Activated CD4-positive, alpha-beta T cell treated with anti-CD3 and anti-CD28 coated beads, Interleukin-2, amount 10 ng/mL, durations not matched to agents 7 days and 5 days (primary cell): ENCODE data around the gene SPTLC2. TPM values are rescaled to one million over a fixed set of nuclear protein-coding genes. Genes with fewer than 3 reads are reported as not detected.
A peak's percentile ranks its signal among the peaks of the same experiment; 100 is the strongest.
"Not testable (repeated sequence)": the region's sequence is repeated elsewhere in the genome, so short reads cannot be mapped to it uniquely, and the experiment has no call there.

ENCODE experiments used
- CTCF ChIA-PET: fragments of 350-600 bp; sonication (Branson Sonifier 250); formaldehyde crosslinking; loops from one replicate; lab custom pipeline; 2021; ENCODE audit warnings: antibody characterized with exemption; lab: Charles Lee
- POLR2A ChIA-PET: fragments of 350-600 bp; sonication (Branson Sonifier 250); formaldehyde crosslinking; loops from one replicate; lab custom pipeline; 2021; ENCODE audit warnings: antibody characterized with exemption; lab: Charles Lee
- DNase-seq: peaks from one replicate; pipeline ENCODE4 v3.0.0-alpha.2; 2020
- H3K27ac Mint-ChIP-seq: one replicate; pipeline ENCODE4 v1.8.0; 2021; ENCODE audit warnings: mild to moderate bottlenecking, moderate library complexity, mixed read lengths
- H3K27me3 Mint-ChIP-seq: one replicate; pipeline ENCODE4 v1.8.0; 2021; ENCODE audit warnings: mixed read lengths
- H3K36me3 Mint-ChIP-seq: one replicate; pipeline ENCODE4 v1.8.0; 2021; ENCODE audit warnings: low read depth, mixed read lengths
- H3K4me1 Mint-ChIP-seq: one replicate; pipeline ENCODE4 v1.8.0; 2021; ENCODE audit warnings: mixed read lengths
- H3K4me3 Mint-ChIP-seq: one replicate; pipeline ENCODE4 v1.8.0; 2021; ENCODE audit warnings: mild to moderate bottlenecking, moderate library complexity, mixed read lengths
- H3K9me3 Mint-ChIP-seq: one replicate; pipeline ENCODE4 v1.8.0; 2021; ENCODE audit warnings: mixed read lengths
- total RNA-seq, 2 experiments: library from RNA; stranded (reverse); gene quantifications; one replicate each; pipeline ENCODE4 v1.2.3, GENCODE V29; 2021

Gene SPTLC2
- total RNA-seq, 2 experiments from 2014 or later, result 54.2 to 64.4 TPM

GRCh38 chr14:77554207-77554606, 62.2 kb downstream of the SPTLC2 start:
- no peaks in the 10 kb centered on the region for H3K9me3 Mint-ChIP-seq
- peak overlapping the region; percentile 81 for H3K27ac Mint-ChIP-seq
- ChIA-PET CTCF (interaction anchor here (0.7 kb wide), 1 partner anchor 674 kb away, joined by 3 read pairs; no protein-coding TSS in a partner anchor), POLR2A (no interaction called here)
- H3K27me3 Mint-ChIP-seq, result no peaks in the 10 kb centered on the region
- DNase-seq, result peak; percentile 12
- H3K4me1 Mint-ChIP-seq, result peaks cover 25% of the 10 kb centered on the region
- H3K36me3 Mint-ChIP-seq, result peaks cover 55% of the 10 kb centered on the region
- H3K4me3 Mint-ChIP-seq, result peak overlapping the region; percentile 29

- Mint-ChIP-seq H3K4me1 (peaks cover 8% of the 10 kb centered on the region), H3K36me3 (peaks cover 53% of the 10 kb centered on the region), H3K27me3 (no peaks in the 10 kb centered on the region), H3K4me3 (no peak overlapping the region), H3K9me3 (no peaks in the 10 kb centered on the region), H3K27ac (no peak overlapping the region)
- no peak for DNase-seq
- POLR2A ChIA-PET, result no interaction called here
- CTCF ChIA-PET, result interaction anchor here (0.6 to 1.2 kb wide), 4 partner anchors 23 to 1052 kb away, joined by 3 read pairs; no protein-coding TSS in a partner anchor
These were observed 67.0 kb downstream of the SPTLC2 start for GRCh38 chr14:77549451-77549850.

DNA sequence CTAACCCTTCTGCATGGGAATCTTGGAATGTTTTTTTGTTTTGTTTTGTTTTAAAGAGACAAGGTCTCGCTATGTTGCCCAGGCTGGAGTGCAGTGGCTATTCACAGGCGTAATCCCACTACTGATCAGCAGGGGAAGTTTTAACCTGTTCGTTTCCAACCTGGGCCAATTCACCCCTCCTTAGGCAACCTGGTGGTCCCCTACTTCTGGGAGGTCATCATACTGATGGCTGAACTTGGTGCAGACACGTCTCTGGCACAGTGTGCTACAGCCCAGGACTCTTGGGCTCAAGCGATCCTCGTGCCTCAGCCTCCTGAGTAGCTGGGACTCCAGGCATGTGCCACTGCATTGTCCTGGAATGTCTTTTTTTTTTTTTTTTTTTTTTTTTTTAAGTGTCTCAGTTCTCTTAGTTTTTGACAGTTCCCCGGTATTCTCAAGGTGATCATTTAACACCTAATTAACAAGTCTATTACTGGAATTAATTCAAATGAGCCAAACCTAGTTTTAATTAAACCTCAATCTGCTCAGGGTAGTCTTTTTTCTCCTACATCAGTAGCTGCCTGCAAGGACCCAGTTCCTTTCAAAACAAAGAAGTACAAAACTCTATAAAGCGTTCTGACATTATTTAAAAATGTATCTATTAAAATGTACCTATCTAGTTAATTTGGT, 68.8 kb downstream of the SPTLC2 start:
- Mint-ChIP-seq H3K4me1 (peaks cover 7% of the 10 kb centered on the region), H3K27me3 (no peaks in the 10 kb centered on the region), H3K9me3 (no peaks in the 10 kb centered on the region), H3K36me3 (peaks cover 47% of the 10 kb centered on the region), H3K4me3 (no peak overlapping the region), H3K27ac (no peak overlapping the region)
- ChIA-PET CTCF (no interaction called here), POLR2A (no interaction called here)
- no peak for DNase-seq

- H3K9me3 Mint-ChIP-seq, POLR2A ChIA-PET, H3K27me3 Mint-ChIP-seq, H3K4me3 Mint-ChIP-seq, DNase-seq, H3K27ac Mint-ChIP-seq: not testable (repeated sequence)
- CTCF ChIA-PET, result interaction anchor here (1.0 kb wide), 1 partner anchor 51 kb away, joined by 4 read pairs; no protein-coding TSS in a partner anchor
- H3K4me1 Mint-ChIP-seq, result peaks cover 17% of the 10 kb centered on the region
- peaks cover 39% of the 10 kb centered on the region for H3K36me3 Mint-ChIP-seq
These were observed 71.3 kb downstream of the SPTLC2 start for GRCh38 chr14:77545171-77545570.

GRCh38 chr14:77544571-77544970, 71.9 kb downstream of the SPTLC2 start:
- ChIA-PET CTCF (no interaction called here), POLR2A (no interaction called here)
- Mint-ChIP-seq H3K27me3 (no peaks in the 10 kb centered on the region), H3K4me1 (peaks cover 17% of the 10 kb centered on the region), H3K27ac (no peak overlapping the region), H3K9me3 (no peaks in the 10 kb centered on the region), H3K4me3 (no peak overlapping the region), H3K36me3 (peaks cover 34% of the 10 kb centered on the region)
- no peak for DNase-seq

GRCh38 chr14:77543637-77544334, 72.7 kb downstream of the SPTLC2 start:
- Mint-ChIP-seq H3K4me1 (peaks cover 17% of the 10 kb centered on the region), H3K9me3 (no peaks in the 10 kb centered on the region), H3K27ac (no peak overlapping the region), H3K4me3 (no peak overlapping the region), H3K36me3 (peaks cover 32% of the 10 kb centered on the region), H3K27me3 (no peaks in the 10 kb centered on the region)
- POLR2A ChIA-PET, result no interaction called here
- no peak for DNase-seq
- CTCF ChIA-PET, result interaction anchor here (1.6 kb wide), 1 partner anchor 8 kb away, joined by 4 read pairs; no protein-coding TSS in a partner anchor

DNA sequence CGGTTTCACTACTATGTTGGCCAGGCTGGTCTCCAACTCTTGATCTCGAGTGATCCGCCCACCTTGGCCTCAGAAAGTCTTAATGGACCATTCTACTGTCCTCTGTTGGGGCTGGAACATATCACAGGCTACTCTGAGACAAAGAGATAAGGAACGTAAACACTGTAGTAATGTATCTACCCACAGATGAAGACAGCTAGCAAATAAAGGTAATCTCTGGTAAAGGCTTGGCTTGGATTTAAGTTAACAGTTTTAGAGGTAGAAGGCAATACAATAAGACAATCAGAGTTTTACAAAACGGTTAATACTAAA, 73.2 kb downstream of the SPTLC2 start:
- POLR2A ChIA-PET, result no interaction called here
- DNase-seq, result no peak
- Mint-ChIP-seq H3K27me3 (no peaks in the 10 kb centered on the region), H3K9me3 (no peaks in the 10 kb centered on the region), H3K4me3 (no peak overlapping the region), H3K4me1 (peaks cover 17% of the 10 kb centered on the region), H3K36me3 (peaks cover 28% of the 10 kb centered on the region), H3K27ac (no peak overlapping the region)
- CTCF ChIA-PET, result interaction anchor here (1.6 kb wide), 1 partner anchor 9 kb away, joined by 4 read pairs; no protein-coding TSS in a partner anchor

DNA sequence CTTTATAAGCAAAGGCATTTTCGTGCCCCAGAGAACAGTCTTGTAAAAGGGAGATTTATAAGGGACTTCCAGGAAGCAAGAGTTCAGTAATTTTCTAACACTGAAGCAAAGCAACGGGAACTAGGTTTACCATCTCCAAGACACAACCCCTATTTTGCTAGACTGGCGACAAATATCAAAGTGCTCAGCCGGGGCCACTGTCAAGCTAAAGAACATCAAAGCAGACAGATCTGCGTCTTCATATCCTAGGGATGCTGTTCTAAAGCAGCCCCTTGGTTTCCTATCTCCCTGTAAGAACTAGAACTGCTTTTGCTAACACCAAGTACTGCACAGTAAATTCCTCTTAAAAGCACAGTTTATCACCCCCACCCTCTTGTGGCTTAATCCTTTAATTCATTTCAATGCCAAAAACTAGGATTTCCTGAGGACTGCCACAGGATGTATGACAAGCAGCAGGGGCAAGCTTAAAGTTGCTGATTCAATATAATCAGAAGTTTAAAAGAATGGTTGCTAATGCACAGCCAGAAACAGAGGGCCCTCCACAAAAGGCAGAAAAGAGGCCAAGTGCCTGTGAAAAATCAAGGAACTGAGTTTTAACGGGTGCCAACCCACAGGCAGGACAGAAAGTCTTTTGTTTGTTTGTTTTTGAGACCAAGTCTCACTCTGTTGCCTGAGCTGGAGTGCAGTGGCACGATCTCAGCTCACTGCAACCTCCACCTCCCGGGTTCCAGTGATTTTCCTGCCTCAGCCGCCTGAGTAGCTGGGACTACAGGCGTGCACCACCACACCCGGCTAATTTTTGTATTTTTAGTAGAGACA, 73.8 kb downstream of the SPTLC2 start:
- H3K27me3 Mint-ChIP-seq, result no peaks in the 10 kb centered on the region
- no peak overlapping the region for H3K4me3 Mint-ChIP-seq
- no peak for DNase-seq
- ChIA-PET CTCF (interaction anchor here (0.6 to 1.6 kb wide), 4 partner anchors 9 to 160 kb away, joined by 3 to 4 read pairs (median 3); no protein-coding TSS in a partner anchor), POLR2A (interaction anchor here (0.6 kb wide), 1 partner anchor 22 kb away, joined by 4 read pairs; no protein-coding TSS in a partner anchor)
- peaks cover 17% of the 10 kb centered on the region for H3K4me1 Mint-ChIP-seq
- peaks cover 25% of the 10 kb centered on the region for H3K36me3 Mint-ChIP-seq
- H3K27ac Mint-ChIP-seq, result no peak overlapping the region
- H3K9me3 Mint-ChIP-seq, result no peaks in the 10 kb centered on the region

DNA sequence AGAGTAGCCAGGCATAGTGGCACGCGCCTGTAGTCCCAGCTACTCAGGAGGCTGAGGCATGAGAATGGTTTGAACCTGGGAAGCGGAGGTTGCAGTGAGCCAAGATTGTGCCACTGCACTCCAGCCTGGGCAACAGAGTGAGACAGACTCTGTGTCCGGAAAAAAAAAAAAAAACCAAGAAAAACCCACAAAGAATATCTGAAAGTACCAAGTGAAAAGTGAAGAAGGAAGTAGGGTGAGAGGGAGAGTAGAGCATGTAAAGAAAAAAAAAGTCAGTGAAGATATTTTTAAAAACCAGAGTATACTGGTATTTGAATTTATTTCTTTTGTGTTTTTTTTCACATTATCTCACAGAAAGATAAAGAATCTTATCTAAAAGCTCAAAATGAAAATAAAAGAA, 74.5 kb downstream of the SPTLC2 start:
- POLR2A ChIA-PET, result interaction anchor here (0.6 kb wide), 1 partner anchor 23 kb away, joined by 4 read pairs; no protein-coding TSS in a partner anchor
- no peaks in the 10 kb centered on the region for H3K9me3 Mint-ChIP-seq
- H3K27me3 Mint-ChIP-seq, result no peaks in the 10 kb centered on the region
- H3K27ac Mint-ChIP-seq, result peak overlapping the region; percentile 6
- peaks cover 23% of the 10 kb centered on the region for H3K36me3 Mint-ChIP-seq
- CTCF ChIA-PET, result interaction anchor here (0.6 to 0.7 kb wide), 2 partner anchors 24 to 160 kb away, joined by 3 read pairs; no protein-coding TSS in a partner anchor
- peaks cover 17% of the 10 kb centered on the region for H3K4me1 Mint-ChIP-seq
- no peak for DNase-seq
- no peak overlapping the region for H3K4me3 Mint-ChIP-seq

- H3K27ac Mint-ChIP-seq, H3K4me3 Mint-ChIP-seq, H3K27me3 Mint-ChIP-seq, POLR2A ChIA-PET, DNase-seq, H3K9me3 Mint-ChIP-seq, CTCF ChIA-PET, H3K4me1 Mint-ChIP-seq: not testable (repeated sequence)
- H3K36me3 Mint-ChIP-seq, result peaks cover 21% of the 10 kb centered on the region
These were observed 79.5 kb downstream of the SPTLC2 start for GRCh38 chr14:77536951-77537350.

DNA sequence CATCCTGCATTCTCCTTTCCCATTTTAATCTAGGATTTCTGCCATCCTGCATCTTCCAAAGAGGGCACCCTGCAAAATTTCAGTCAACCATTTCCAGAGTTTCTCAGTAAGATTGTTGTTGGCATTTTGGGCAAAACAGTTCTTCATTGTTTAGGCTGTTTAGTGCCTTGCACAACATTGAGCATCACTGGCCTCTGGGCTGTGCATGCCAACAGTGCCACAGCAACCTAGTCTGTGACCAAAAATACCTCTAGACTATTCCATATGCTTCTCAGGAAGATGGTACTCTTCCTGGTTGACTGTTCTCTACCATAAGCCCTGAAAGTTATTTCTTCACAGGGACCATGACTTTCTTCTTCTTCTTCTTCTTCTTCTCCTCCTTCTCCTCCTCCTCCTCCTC, 85.4 kb downstream of the SPTLC2 start:
- H3K27ac Mint-ChIP-seq, result no peak overlapping the region
- H3K27me3 Mint-ChIP-seq, result no peaks in the 10 kb centered on the region
- H3K9me3 Mint-ChIP-seq, result no peaks in the 10 kb centered on the region
- ChIA-PET POLR2A (no interaction called here), CTCF (interaction anchor here (1.2 to 1.5 kb wide), 2 partner anchors 80 to 85 kb away, joined by 3 to 5 read pairs; no protein-coding TSS in a partner anchor)
- peaks cover 9% of the 10 kb centered on the region for H3K4me1 Mint-ChIP-seq
- no peak for DNase-seq
- H3K36me3 Mint-ChIP-seq, result peaks cover 16% of the 10 kb centered on the region
- no peak overlapping the region for H3K4me3 Mint-ChIP-seq

- DNase-seq, result no peak
- ChIA-PET CTCF (interaction anchor here (0.6 to 1.5 kb wide), 4 partner anchors 79 to 820 kb away, joined by 3 to 5 read pairs (median 3); no protein-coding TSS in a partner anchor), POLR2A (no interaction called here)
- Mint-ChIP-seq H3K9me3 (no peaks in the 10 kb centered on the region), H3K4me1 (peaks cover 9% of the 10 kb centered on the region), H3K4me3 (no peak overlapping the region), H3K27me3 (no peaks in the 10 kb centered on the region), H3K27ac (no peak overlapping the region), H3K36me3 (peaks cover 8% of the 10 kb centered on the region)
These were observed 86.5 kb downstream of the SPTLC2 start for GRCh38 chr14:77529963-77530362.
